Karpas-422 (cell line): Measurements from ENCODE around the gene ZFYVE28. TPM values are rescaled to one million over a fixed set of nuclear protein-coding genes. Genes with fewer than 3 reads are reported as not detected.

Experiments used
- DNase-seq: peaks from one replicate; pipeline ENCODE4 v3.0.0-alpha.2; 2015
- H2AFZ ChIP-seq: fragments of 200-600 bp; sonication (generic); 2 replicates; pipeline ENCODE4 v1.6.1; 2014; ENCODE audit warnings: antibody characterized with exemption, low read length, mixed read lengths
- H3K27ac ChIP-seq: fragments of 200-600 bp; sonication (generic); 2 replicates; pipeline ENCODE4 v1.5.1; 2014; ENCODE audit warnings: mild to moderate bottlenecking, low read length, moderate library complexity
- H3K27me3 ChIP-seq: fragments of 200-600 bp; sonication (generic); 2 replicates; pipeline ENCODE4 v1.6.1; 2014; ENCODE audit warnings: low read length, mixed read lengths
- H3K36me3 ChIP-seq: fragments of 200-600 bp; sonication (generic); 2 replicates; pipeline ENCODE4 v1.6.1; 2014; ENCODE audit warnings: low read length, mixed read lengths; ENCODE audit not compliant: insufficient read depth
- H3K4me1 ChIP-seq: fragments of 200-600 bp; sonication (generic); 2 replicates; pipeline ENCODE4 v1.6.1; 2014; ENCODE audit warnings: mild to moderate bottlenecking, low read length, mixed read lengths
- H3K4me2 ChIP-seq: fragments of 200-600 bp; sonication (generic); 2 replicates; pipeline ENCODE4 v1.6.1; 2014; ENCODE audit warnings: low read length, low read depth, mild to moderate bottlenecking; ENCODE audit not compliant: poor library complexity, severe bottlenecking
- H3K4me3 ChIP-seq: fragments of 200-600 bp; sonication (generic); 2 replicates; pipeline ENCODE4 v1.5.1; 2014; ENCODE audit warnings: mild to moderate bottlenecking, antibody characterized with exemption, low read length, mixed read lengths
- H3K79me2 ChIP-seq: fragments of 200-600 bp; sonication (generic); 2 replicates; pipeline ENCODE4 v1.6.1; 2014; ENCODE audit warnings: mild to moderate bottlenecking, low read length, mixed read lengths
- H3K9ac ChIP-seq: fragments of 200-600 bp; sonication (generic); 2 replicates; pipeline ENCODE4 v1.6.0; 2014; ENCODE audit warnings: low read length
- H3K9me2 ChIP-seq: fragments of 200-600 bp; sonication (generic), shearing (Covaris generic); replicated peaks from 2 replicates; pipeline ENCODE4 v1.6.0; 2014; ENCODE audit warnings: mild to moderate bottlenecking, low read length, moderate library complexity; ENCODE audit not compliant: insufficient read depth
- H3K9me3 ChIP-seq: fragments of 300-700, 200-600 bp; sonication (generic); 2 replicates; pipeline ENCODE4 v1.6.1; 2014; ENCODE audit warnings: low read length, mixed read lengths
- H4K20me1 ChIP-seq: fragments of 200-600 bp; sonication (generic); 2 replicates; pipeline ENCODE4 v1.6.1; 2014; ENCODE audit warnings: mild to moderate bottlenecking, antibody characterized with exemption, low read length, low read depth; ENCODE audit not compliant: insufficient read depth
- total RNA-seq: library from RNA; depleted of rRNA; stranded (reverse); fragments of >200 nt; shearing (Covaris generic); gene quantifications from 2 replicates; pipeline ENCODE4 v1.2.3, GENCODE V29; 2014; ENCODE audit warnings: low replicate concordance

The ZFYVE28 gene
- total RNA-seq, 1 experiment from 2014 or later: 2.0 TPM

GRCh38 chr4:2339458-2340271, 78.8 kb downstream of the ZFYVE28 start:
- Histone ChIP-seq H3K9me2 (no peaks in the 10 kb centered on the region), H3K79me2 (no peaks in the 10 kb centered on the region), H3K36me3 (no peaks in the 10 kb centered on the region), H3K27ac (no peak overlapping the region), H3K4me3 (no peak overlapping the region), H3K9me3 (no peaks in the 10 kb centered on the region), H3K4me2 (no peak overlapping the region), H3K4me1 (no peaks in the 10 kb centered on the region), H2AFZ (no peak overlapping the region), H3K9ac (no peak overlapping the region), H3K27me3 (no peaks in the 10 kb centered on the region), H4K20me1 (no peaks in the 10 kb centered on the region; the same call in 1 of the 2 replicates)
- no peak for DNase-seq

GRCh38 chr4:2338754-2339457, 79.5 kb downstream of the ZFYVE28 start:
- Histone ChIP-seq H3K9me3 (no peaks in the 10 kb centered on the region), H4K20me1 (no peaks in the 10 kb centered on the region; the same call in 1 of the 2 replicates), H3K27me3 (no peaks in the 10 kb centered on the region), H3K9me2 (no peaks in the 10 kb centered on the region), H3K4me3 (no peak overlapping the region), H3K4me2 (no peak overlapping the region), H3K27ac (no peak overlapping the region), H3K79me2 (no peaks in the 10 kb centered on the region), H3K36me3 (no peaks in the 10 kb centered on the region), H3K9ac (no peak overlapping the region), H2AFZ (no peak overlapping the region), H3K4me1 (no peaks in the 10 kb centered on the region)
- no peak for DNase-seq

- Histone ChIP-seq H2AFZ (no peak overlapping the region), H3K36me3 (no peaks in the 10 kb centered on the region), H3K27me3 (no peaks in the 10 kb centered on the region), H3K9ac (no peak overlapping the region), H3K9me3 (no peaks in the 10 kb centered on the region), H3K9me2 (no peaks in the 10 kb centered on the region), H3K4me2 (no peak overlapping the region), H3K4me1 (peaks cover 4% of the 10 kb centered on the region), H3K79me2 (no peaks in the 10 kb centered on the region), H4K20me1 (no peaks in the 10 kb centered on the region; the same call in 1 of the 2 replicates), H3K4me3 (no peak overlapping the region), H3K27ac (no peak overlapping the region)
- no peak for DNase-seq
Measured at GRCh38 chr4:2337896-2338295, 80.5 kb downstream of the ZFYVE28 start.

GRCh38 chr4:2337131-2337723, 81.2 kb downstream of the ZFYVE28 start:
- H3K27ac ChIP-seq: no peak overlapping the region
- no peaks in the 10 kb centered on the region for H3K27me3 ChIP-seq
- H3K36me3 ChIP-seq: no peaks in the 10 kb centered on the region
- H3K9me2 ChIP-seq: no peaks in the 10 kb centered on the region
- H3K4me3 ChIP-seq: no peak overlapping the region
- H4K20me1 ChIP-seq: no peaks in the 10 kb centered on the region; the same call in 1 of the 2 replicates
- H3K79me2 ChIP-seq: no peaks in the 10 kb centered on the region
- no peak overlapping the region for H3K9ac ChIP-seq
- H3K9me3 ChIP-seq: no peaks in the 10 kb centered on the region
- DNase-seq: no peak
- H3K4me2 ChIP-seq: no peak overlapping the region
- no peak overlapping the region for H2AFZ ChIP-seq
- peaks cover 4% of the 10 kb centered on the region for H3K4me1 ChIP-seq

GRCh38 chr4:2336659-2337058, 81.8 kb downstream of the ZFYVE28 start:
- Histone ChIP-seq H2AFZ (no peak overlapping the region), H3K4me1 (peaks cover 4% of the 10 kb centered on the region), H3K9ac (no peak overlapping the region), H3K27me3 (no peaks in the 10 kb centered on the region), H3K36me3 (no peaks in the 10 kb centered on the region), H3K9me3 (no peaks in the 10 kb centered on the region), H3K9me2 (no peaks in the 10 kb centered on the region), H4K20me1 (no peaks in the 10 kb centered on the region; the same call in 1 of the 2 replicates), H3K4me2 (no peak overlapping the region), H3K27ac (no peak overlapping the region), H3K79me2 (no peaks in the 10 kb centered on the region), H3K4me3 (no peak overlapping the region)
- DNase-seq: no peak

DNA sequence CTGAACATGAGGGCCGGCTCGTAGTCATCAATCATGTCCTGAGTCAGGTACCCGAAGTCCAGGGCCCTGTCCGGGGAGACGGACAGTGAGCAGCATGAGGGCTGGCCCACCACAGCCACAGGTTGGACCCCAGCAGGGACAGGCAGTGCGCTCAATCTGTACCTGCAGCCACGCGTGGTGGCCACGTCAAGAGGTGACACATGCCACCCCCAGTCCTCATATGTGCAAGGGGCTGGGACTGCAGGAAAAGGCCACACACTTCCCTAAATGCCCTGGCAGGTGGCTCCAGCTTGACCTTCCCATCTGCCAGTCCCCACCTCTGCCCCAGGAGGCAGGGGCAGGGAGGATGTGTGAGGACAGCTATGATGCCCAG, 82.7 kb downstream of the ZFYVE28 start:
- no peak for DNase-seq
- Histone ChIP-seq H3K9ac (no peak overlapping the region), H2AFZ (no peak overlapping the region)

GRCh38 chr4:2334826-2335728, 83.4 kb downstream of the ZFYVE28 start:
- Histone ChIP-seq H3K9me2 (no peaks in the 10 kb centered on the region), H4K20me1 (no peaks in the 10 kb centered on the region; the same call in 1 of the 2 replicates), H3K9me3 (no peaks in the 10 kb centered on the region), H3K27ac (no peak overlapping the region), H3K27me3 (no peaks in the 10 kb centered on the region), H3K4me1 (peaks cover 4% of the 10 kb centered on the region), H3K36me3 (no peaks in the 10 kb centered on the region), H2AFZ (no peak overlapping the region), H3K4me2 (no peak overlapping the region), H3K79me2 (no peaks in the 10 kb centered on the region), H3K4me3 (no peak overlapping the region), H3K9ac (no peak overlapping the region)
- no peak for DNase-seq

More for the DNA sequence above, 82.7 kb downstream of the ZFYVE28 start:
- H3K9me2 ChIP-seq: no peaks in the 10 kb centered on the region
- no peaks in the 10 kb centered on the region for H3K36me3 ChIP-seq
- no peak overlapping the region for H3K4me2 ChIP-seq
- H3K27me3 ChIP-seq: no peaks in the 10 kb centered on the region
- no peak overlapping the region for H3K27ac ChIP-seq
- H3K79me2 ChIP-seq: no peaks in the 10 kb centered on the region
- no peaks in the 10 kb centered on the region; the same call in 1 of the 2 replicates for H4K20me1 ChIP-seq
- no peaks in the 10 kb centered on the region for H3K9me3 ChIP-seq
- no peak overlapping the region for H3K4me3 ChIP-seq
- H3K4me1 ChIP-seq: peaks cover 4% of the 10 kb centered on the region
